ENCODE results near the gene UBA1.

UBA1 gene

GRCh38 chrX:47193475-47194193, at the start of gene UBA1:
TSS of gene UBA1 (plus strand) at chrX:47193829. CDS start at chrX:47198803, 4,974 bp downstream.
- peak; percentile 91 for DNase-seq

- no peak for DNase-seq
These were observed 49.6 kb upstream of the UBA1 start for GRCh38 chrX:47143894-47144625.

- DNase-seq: peak; percentile 91
These were observed 48.8 kb upstream of the UBA1 start, which contains the start of the genes NDUFB11 and RBM10 for GRCh38 chrX:47144626-47145394. TSS of gene NDUFB11 (minus strand) at chrX:47144702. CDS start at chrX:47144679, 23 bp downstream. TSS of gene RBM10 (plus strand) at chrX:47145221. CDS start at chrX:47147482, 2,261 bp downstream.

GRCh38 chrX:47145395-47146120, 48.1 kb upstream of the UBA1 start:
- DNase-seq: peak; percentile 2

GRCh38 chrX:47146121-47146935, 47.3 kb upstream of the UBA1 start:
- no peak for DNase-seq

GRCh38 chrX:47146936-47147859, 46.4 kb upstream of the UBA1 start:
- DNase-seq: no peak

- peak; percentile 46 for DNase-seq
These were observed 44.7 kb upstream of the UBA1 start for GRCh38 chrX:47148946-47149345.

GRCh38 chrX:47151435-47151834, 42.2 kb upstream of the UBA1 start:
- DNase-seq: no peak

- no peak for DNase-seq
These were observed 36.8 kb upstream of the UBA1 start for GRCh38 chrX:47156611-47157520.

- no peak for DNase-seq
These were observed 35.5 kb upstream of the UBA1 start for GRCh38 chrX:47158131-47158530.

GRCh38 chrX:47158781-47159180, 34.8 kb upstream of the UBA1 start:
- DNase-seq: no peak

- DNase-seq: no peak
These were observed 32.8 kb upstream of the UBA1 start for GRCh38 chrX:47160781-47161180.

- no peak for DNase-seq
These were observed 30.6 kb upstream of the UBA1 start for GRCh38 chrX:47162927-47163583.

GRCh38 chrX:47164420-47164819, 29.2 kb upstream of the UBA1 start:
- DNase-seq: no peak

- no peak for DNase-seq
These were observed 27.5 kb upstream of the UBA1 start for GRCh38 chrX:47166126-47166525.

- no peak for DNase-seq
These were observed 25.0 kb upstream of the UBA1 start for GRCh38 chrX:47168495-47169073.

- no peak for DNase-seq
These were observed 24.4 kb upstream of the UBA1 start for GRCh38 chrX:47169273-47169672.

GRCh38 chrX:47169726-47170515, 23.7 kb upstream of the UBA1 start:
- DNase-seq: no peak
